SW480 (cell line): ENCODE data around the gene ANLN.
"Not testable (repeated sequence)": the region's sequence is repeated elsewhere in the genome, so short reads cannot be mapped to it uniquely, and the experiment has no call there.

Experiments
- DNase-seq: peaks from one replicate; pipeline ENCODE4 v3.0.0-alpha.2; 2016; ENCODE audit warnings: low spot score

The ANLN gene

DNA sequence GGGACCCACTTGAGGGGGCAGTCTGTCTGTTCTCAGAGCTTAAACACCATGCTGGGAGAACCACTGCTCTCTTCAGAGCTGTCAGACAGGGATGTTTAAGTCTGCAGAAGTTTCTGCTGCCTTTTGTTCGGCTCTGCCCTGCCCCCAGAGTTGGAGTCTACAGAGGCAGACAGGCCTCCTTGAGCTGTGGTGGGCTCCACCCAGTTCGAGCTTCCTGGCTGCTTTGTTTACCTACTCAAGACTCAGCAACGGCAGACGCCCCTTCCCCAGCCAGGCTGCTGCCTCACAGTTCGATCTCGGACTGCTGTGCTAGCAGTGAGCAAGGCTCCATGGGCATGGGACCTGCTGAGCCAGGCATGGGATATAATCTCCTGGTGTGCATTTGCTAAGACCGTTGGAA is 11.1 kb upstream of the ANLN start:
- DNase-seq, result not testable (repeated sequence)

- no peak for DNase-seq
Observed at GRCh38 chr7:36379831-36380504, 9.7 kb upstream of the ANLN start.

DNA sequence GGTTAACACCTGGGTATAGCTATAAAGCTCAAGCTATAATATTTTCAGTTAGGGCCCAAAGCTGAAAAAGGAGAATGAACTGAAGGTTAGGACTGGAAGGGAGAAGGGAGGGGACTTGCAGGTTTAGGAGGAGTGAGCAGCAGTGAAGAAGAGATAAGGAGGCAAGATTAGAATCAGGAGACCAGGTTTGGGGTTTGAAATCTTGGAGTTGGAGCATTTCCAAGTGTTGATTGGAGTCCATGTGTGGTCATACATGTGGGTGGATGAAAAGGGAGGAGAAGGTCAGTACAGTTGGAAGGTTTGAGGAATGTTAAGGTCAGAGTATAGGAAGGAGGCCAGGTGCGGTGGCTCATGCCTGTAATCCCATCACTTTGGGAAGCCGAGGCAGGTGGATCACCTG is 8.6 kb upstream of the ANLN start:
- DNase-seq, result no peak

GRCh38 chr7:36383284-36383683 is 6.4 kb upstream of the ANLN start:
- not testable (repeated sequence) for DNase-seq

DNA sequence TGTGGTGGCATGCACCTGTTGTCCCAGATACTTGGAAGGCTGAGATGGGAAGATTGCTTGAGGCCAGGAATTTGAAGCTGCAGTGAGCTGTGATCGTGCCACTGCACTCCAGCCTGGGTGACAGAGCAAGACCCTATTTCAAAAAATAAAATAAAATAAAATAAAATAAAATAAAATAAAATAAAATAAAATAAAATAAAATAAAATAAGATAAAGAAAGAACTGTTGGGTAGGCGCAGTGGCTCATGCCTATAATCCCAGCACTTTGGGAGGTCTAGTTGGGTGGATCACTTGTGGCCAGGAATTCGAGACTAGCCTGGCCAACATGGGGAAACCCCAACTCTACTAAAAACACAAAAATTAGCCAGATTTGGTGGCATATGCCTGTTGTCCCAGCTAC is 4.0 kb upstream of the ANLN start:
- not testable (repeated sequence) for DNase-seq

DNA sequence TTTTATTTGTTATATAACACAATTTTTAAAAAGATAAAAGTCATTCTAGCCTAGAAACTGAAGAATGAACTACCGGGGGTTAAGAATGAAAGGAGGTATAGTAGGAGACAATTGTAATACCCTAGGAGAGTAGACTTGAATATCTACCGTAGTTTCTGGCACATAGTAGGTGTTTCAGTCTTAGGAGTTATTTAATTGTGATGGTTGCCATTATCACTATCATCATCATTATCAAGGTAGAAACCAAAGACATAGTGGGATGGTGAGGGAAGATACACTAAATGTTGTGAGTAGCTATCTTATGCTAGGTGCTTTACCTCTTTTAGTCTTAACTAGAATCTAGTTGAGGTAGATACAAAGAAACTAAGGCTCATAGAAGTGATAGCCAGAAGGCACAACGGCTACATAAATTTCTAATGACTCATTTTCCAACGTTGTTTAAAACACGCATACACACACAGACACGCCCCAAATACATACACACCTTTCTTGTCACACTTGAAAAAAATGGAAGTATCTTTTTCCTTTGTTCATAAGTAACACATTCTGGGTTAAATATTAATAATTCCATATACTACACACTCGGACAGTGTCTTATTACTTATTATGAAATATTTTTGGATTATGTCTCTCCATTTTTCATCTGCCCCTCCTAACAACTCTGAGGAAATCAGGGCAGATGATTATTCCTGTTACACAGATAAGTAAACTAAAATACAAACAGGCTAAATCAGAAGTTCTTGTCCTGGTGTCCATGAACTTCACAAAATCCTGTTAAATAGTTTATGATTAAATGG is 2.0 kb upstream of the ANLN start:
- peak; percentile 99 for DNase-seq

DNA sequence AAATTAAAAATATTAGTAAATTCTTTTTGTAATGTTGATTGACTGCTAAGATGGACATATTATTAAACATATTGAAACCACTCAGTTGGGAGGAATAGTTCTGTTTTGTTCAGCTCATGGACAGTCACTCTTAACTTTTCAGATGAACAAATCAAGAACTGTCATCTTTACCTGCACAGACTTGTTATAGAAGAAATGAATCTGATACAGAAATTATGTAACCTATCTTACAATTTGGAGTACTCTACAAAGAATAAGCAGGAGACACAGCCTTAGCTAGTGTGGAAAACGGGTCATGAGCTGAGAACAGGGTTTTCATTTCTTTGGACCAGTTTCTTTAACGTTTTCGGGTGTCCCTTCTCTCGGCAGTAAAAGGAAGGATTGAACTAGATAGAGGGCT is 1.2 kb upstream of the ANLN start:
- no peak for DNase-seq

DNA sequence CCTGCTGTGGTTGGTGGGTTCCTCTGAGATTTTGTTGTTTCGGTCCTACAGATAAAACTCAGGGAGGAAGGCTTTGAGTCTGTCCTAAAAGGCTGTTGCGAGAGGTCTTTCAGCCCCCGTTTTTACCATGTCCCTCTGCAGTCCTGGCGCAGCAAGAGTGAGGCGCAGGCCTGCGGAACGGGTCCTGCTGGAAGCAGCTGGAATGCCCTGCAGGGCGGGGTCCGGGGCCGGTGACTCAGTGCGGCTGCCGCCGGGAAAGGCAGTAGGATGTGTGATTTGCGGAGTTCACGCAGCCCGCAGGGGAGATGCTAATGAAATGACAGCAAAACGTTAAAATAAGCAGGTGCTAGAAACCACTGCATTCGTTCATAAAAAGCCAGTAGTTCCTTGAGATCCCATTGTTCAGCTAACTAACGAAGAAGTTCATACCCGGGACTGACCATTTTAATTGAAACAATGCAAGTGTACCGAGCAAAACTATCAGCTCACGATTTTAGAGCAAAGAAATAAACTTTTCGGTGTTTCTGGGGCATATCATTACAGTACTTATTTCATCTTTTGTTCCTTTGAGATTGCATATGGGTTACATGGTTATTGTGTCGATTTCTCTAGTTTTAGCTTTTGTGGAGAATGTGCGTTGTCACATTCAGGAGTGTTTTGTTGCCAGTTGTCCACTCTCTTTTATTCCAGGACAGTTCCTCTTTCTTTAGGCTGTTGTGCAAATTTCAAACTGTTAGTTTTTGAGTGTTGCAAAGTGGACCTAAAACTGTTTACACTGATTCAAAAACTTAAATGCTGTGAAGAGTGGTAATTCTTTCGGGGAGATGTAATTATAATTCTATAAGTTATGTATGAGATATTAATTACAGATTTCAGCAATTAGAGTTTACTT is 783 bp downstream of the ANLN start:
- peak; percentile 96 for DNase-seq

DNA sequence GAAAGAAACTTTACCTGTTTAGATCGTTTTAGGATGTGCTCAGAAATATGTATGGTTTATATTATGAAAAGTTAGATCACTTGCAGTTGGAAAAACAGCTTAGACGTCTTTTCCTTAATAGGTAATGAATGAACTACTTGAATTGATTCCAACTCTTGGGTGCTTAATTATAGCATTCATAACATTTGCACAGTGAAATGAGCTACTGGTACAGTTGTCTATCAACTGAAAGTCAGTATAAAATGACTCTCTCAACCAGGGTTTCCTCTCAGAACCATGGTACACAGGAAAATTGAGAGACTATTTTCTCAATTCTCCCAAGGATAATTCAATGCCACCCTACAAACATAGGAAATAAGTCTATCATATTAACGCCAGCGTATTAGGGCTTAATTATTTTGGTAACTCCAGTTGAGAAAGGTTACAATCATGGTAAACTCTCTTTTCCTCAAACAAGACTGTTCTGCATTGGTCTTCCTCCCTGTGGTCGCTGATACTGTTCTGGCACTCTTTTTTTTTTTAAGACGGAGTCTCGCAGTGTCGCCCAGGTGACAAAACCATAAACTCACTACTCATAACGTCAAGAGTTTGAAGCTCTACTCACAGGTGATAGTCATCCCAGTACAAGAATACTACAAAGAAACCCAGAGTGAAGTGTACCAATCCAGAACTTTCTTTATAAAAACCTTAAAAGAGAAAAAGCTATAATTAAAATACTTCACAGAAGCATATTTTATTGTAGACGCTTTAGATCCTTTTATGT is 2.0 kb downstream of the ANLN start:
- DNase-seq, result peak; percentile 73

DNA sequence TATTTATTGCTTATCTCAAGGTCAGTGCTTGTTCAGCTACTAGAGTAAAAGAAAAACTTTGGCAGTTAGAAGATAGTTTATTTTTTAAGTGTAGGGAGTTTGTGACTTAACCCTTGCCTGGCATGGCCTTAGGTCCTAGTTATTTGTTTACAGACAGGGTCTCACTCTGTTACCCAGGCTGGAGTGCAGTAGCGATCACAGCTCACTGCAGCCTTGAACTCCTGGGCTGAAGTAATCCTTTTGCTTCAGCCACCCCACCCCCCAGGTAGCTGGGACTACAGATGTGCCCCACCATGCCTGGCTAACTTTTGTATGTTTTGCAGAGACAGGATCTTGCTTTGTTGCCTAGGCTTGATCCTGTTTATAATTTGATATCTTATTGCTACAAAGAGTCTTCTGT is 4.2 kb downstream of the ANLN start:
- DNase-seq, result no peak

DNA sequence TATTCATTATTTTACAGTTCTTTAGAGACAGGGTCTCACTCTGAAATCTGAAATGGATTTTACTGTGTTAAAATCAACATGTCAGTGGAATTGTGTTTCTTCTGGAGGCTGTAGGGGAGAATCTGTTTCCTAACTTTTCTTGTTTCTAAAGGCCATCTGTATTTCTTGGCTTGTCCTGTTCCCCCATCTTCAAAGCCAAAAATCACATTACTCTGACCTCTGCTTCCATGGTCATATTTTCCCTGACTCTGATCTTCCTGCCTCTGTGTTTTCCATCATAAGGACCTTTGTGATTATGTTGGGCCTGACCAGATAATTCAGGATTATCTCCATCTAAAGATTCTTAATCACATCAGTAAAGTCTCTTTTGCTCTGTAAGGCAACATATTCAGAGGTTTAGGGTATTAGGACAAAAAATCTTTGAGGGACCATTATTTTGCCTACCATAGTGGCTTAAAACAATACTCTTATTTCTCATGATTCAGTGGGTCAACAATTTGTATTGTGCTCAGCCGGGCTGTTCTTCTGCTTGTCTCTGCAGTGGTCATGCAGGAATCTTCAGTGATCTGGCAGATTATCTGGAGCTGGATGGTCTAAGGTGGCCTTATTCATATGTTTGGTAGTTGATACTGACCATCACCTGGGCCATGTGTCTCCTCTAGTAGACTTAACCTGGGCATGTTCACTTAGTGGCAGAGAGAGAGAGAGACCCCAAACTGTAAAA is 5.7 kb downstream of the ANLN start:
- DNase-seq, result no peak

DNA sequence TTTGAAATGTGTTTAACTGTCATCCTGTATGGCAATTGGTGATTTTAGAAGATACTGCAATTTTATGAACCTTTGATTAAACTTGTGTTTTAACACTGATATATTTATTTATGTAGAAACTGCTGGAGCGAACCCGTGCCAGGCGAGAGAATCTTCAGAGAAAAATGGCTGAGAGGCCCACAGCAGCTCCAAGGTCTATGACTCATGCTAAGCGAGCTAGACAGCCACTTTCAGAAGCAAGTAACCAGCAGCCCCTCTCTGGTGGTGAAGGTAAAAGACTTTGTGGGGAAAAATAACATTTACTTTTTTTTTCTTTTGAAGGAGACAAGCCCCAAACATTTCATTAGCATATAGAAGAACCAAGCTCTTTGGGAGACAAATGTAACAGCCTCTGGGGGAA is 6.5 kb downstream of the ANLN start:
- no peak for DNase-seq

GRCh38 chr7:36400036-36400435 is 10.4 kb downstream of the ANLN start:
- no peak for DNase-seq

GRCh38 chr7:36400606-36401005 is 10.9 kb downstream of the ANLN start:
- DNase-seq, result no peak

DNA sequence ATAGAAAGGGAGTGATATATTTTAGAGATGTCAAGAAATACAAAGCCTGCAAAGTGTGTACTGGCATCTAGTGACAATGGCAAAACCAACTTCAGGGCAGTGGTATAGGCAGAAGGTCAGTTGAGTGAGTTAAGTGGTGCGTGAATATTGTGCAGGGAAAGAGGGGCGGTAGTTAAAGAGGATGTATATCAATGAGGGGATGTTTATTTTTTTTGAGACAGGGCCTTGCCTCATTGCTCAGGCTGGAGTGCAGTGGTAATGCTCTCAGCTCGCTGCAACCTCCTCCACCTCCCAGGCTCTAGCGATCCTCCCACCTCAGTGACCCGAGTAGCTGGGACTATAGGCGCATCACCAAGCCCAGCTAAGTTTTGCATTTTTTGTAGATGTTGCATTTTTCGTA is 13.8 kb downstream of the ANLN start:
- DNase-seq, result no peak

DNA sequence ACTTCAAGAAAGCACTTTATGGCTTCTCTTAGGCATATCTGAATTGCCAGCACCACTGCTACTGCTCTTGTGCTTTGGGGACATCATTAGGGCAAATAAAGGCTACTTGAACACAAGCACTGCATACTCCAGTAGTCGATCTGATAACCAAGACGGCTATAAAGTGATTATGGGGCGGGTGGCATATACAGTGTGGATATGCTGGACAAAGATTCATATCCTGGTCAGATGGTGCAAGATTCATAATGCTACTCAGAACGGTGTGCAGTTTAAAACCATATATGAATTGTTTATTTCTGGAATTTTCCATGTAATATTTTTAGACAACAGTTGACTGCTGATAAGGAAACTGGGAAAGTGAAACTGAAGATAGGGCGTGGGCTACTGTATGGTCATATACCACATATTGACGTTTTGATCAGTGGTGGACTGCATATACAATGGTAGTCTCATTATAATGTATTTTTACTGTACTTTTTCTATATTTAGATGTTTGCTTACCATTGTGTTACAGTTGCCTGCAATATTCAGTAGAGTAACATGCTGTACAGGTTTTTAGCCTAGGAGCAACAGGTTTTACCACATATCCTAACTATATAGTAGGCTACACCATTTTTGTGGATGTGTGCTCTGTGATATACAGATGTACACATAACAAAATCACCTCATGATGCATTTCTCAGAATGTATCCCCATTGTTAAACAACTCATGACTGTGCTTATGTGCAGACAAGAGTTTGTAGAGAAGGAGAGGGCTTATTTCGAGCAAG is 15.2 kb downstream of the ANLN start:
- DNase-seq, result no peak

DNA sequence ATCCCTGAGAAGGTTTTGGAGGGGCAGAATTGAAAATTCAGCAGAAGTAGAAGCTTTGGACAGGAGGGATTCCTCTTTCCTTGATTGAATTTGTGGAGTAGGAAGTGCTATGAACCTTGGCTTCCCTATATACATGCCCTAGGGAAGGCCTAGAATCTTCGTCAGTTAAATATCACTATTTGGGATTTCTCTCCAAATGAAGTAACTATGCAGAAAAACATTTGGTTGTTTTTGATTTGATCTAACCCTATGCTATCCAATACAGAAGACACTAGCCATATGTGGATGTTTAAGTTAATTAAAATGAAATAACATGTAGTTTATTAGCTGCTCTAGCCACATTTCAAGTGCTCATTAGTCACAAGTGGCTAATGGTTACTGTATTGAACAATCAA is 15.7 kb downstream of the ANLN start:
- DNase-seq, result no peak

DNA sequence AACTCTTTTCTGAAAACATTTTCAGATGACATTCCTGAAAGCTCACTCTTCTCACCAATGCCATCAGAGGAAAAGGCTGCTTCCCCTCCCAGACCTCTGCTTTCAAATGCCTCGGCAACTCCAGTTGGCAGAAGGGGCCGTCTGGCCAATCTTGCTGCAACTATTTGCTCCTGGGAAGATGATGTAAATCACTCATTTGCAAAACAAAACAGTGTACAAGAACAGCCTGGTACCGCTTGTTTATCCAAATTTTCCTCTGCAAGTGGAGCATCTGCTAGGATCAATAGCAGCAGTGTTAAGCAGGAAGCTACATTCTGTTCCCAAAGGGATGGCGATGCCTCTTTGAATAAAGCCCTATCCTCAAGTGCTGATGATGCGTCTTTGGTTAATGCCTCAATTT is 16.5 kb downstream of the ANLN start:
- DNase-seq, result no peak

GRCh38 chr7:36407636-36408550 is 18.2 kb downstream of the ANLN start:
- no peak for DNase-seq
